ENCODE measurements around the gene PHF2. TPM values are rescaled to one million over a fixed set of nuclear protein-coding genes. Genes with fewer than 3 reads are reported as not detected.

Gene PHF2
- total and polyA plus RNA-seq, 2 of the 8 experiments (the other 6 are each of a cell fraction or from before 2014, with no cell fraction given), result 3.4 to 9.4 TPM

DNA sequence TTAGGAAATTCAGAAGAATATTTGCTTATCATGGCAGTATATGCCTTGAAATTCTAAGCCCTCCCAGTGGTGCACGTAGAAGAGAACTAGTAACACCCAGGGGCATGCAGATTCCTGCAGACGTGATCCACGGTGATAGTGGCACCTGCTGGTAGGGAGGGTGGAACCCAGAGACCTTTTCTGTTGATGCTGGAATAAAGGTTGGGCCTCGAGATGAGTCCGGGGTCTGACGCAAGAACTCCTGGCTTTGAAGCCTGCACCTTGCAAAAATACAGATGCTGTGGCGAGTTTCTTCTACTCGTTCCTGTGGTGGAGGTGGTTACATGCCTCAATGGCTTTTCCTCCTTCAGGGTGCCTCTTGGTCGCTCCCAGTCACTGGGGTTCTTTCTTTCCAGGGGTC lies 39.5 kb upstream of the PHF2 start (continued):
- TF ChIP-seq, protein P1, sequence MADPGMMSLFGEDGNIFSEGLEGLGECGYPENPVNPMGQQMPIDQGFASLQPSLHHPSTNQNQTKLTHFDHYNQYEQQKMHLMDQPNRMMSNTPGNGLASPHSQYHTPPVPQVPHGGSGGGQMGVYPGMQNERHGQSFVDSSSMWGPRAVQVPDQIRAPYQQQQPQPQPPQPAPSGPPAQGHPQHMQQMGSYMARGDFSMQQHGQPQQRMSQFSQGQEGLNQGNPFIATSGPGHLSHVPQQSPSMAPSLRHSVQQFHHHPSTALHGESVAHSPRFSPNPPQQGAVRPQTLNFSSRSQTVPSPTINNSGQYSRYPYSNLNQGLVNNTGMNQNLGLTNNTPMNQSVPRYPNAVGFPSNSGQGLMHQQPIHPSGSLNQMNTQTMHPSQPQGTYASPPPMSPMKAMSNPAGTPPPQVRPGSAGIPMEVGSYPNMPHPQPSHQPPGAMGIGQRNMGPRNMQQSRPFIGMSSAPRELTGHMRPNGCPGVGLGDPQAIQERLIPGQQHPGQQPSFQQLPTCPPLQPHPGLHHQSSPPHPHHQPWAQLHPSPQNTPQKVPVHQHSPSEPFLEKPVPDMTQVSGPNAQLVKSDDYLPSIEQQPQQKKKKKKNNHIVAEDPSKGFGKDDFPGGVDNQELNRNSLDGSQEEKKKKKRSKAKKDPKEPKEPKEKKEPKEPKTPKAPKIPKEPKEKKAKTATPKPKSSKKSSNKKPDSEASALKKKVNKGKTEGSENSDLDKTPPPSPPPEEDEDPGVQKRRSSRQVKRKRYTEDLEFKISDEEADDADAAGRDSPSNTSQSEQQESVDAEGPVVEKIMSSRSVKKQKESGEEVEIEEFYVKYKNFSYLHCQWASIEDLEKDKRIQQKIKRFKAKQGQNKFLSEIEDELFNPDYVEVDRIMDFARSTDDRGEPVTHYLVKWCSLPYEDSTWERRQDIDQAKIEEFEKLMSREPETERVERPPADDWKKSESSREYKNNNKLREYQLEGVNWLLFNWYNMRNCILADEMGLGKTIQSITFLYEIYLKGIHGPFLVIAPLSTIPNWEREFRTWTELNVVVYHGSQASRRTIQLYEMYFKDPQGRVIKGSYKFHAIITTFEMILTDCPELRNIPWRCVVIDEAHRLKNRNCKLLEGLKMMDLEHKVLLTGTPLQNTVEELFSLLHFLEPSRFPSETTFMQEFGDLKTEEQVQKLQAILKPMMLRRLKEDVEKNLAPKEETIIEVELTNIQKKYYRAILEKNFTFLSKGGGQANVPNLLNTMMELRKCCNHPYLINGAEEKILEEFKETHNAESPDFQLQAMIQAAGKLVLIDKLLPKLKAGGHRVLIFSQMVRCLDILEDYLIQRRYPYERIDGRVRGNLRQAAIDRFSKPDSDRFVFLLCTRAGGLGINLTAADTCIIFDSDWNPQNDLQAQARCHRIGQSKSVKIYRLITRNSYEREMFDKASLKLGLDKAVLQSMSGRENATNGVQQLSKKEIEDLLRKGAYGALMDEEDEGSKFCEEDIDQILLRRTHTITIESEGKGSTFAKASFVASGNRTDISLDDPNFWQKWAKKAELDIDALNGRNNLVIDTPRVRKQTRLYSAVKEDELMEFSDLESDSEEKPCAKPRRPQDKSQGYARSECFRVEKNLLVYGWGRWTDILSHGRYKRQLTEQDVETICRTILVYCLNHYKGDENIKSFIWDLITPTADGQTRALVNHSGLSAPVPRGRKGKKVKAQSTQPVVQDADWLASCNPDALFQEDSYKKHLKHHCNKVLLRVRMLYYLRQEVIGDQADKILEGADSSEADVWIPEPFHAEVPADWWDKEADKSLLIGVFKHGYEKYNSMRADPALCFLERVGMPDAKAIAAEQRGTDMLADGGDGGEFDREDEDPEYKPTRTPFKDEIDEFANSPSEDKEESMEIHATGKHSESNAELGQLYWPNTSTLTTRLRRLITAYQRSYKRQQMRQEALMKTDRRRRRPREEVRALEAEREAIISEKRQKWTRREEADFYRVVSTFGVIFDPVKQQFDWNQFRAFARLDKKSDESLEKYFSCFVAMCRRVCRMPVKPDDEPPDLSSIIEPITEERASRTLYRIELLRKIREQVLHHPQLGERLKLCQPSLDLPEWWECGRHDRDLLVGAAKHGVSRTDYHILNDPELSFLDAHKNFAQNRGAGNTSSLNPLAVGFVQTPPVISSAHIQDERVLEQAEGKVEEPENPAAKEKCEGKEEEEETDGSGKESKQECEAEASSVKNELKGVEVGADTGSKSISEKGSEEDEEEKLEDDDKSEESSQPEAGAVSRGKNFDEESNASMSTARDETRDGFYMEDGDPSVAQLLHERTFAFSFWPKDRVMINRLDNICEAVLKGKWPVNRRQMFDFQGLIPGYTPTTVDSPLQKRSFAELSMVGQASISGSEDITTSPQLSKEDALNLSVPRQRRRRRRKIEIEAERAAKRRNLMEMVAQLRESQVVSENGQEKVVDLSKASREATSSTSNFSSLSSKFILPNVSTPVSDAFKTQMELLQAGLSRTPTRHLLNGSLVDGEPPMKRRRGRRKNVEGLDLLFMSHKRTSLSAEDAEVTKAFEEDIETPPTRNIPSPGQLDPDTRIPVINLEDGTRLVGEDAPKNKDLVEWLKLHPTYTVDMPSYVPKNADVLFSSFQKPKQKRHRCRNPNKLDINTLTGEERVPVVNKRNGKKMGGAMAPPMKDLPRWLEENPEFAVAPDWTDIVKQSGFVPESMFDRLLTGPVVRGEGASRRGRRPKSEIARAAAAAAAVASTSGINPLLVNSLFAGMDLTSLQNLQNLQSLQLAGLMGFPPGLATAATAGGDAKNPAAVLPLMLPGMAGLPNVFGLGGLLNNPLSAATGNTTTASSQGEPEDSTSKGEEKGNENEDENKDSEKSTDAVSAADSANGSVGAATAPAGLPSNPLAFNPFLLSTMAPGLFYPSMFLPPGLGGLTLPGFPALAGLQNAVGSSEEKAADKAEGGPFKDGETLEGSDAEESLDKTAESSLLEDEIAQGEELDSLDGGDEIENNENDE (IDR thresholded peaks at IDR 0.05; ENCODE audit: insufficient replicate concordance, low read length), result no peak
- TF ChIP-seq CHD2 (IDR thresholded peaks at IDR 0.05; ENCODE audit: low read length) (no peak), BACH1 (IDR thresholded peaks at IDR 0.05; ENCODE audit: low read length) (no peak), PHF8 (conservative IDR thresholded peaks at IDR 0.05; ENCODE audit: low read depth, low read length) (no peak), SAP30 (IDR thresholded peaks at IDR 0.05; ENCODE audit: insufficient read depth, insufficient replicate concordance, low read length) (no peak), SIX5 (IDR thresholded peaks at IDR 0.05; ENCODE audit: low read depth, low read length) (no peak), KDM1A (IDR thresholded peaks at IDR 0.05; ENCODE audit: borderline replicate concordance, low read length) (no peak), TBP (IDR thresholded peaks at IDR 0.05; ENCODE audit: low read depth, low read length) (no peak), SUZ12 (IDR thresholded peaks at IDR 0.05; ENCODE audit: low read length) (no peak), MAFK (IDR thresholded peaks at IDR 0.05; ENCODE audit: low read depth, low read length) (no peak), EZH2 (IDR thresholded peaks at IDR 0.05; ENCODE audit: low read depth, low read length, severe bottlenecking) (no peak)
- TF ChIP-seq, protein P2, sequence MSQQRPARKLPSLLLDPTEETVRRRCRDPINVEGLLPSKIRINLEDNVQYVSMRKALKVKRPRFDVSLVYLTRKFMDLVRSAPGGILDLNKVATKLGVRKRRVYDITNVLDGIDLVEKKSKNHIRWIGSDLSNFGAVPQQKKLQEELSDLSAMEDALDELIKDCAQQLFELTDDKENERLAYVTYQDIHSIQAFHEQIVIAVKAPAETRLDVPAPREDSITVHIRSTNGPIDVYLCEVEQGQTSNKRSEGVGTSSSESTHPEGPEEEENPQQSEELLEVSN (IDR thresholded peaks at IDR 0.05), result no peak

Data from H1 (cell line).